HG03135 (cell line): ENCODE measurements around the gene NPC2.
"Not testable (repeated sequence)": the region's sequence is repeated elsewhere in the genome, so short reads cannot be mapped to it uniquely, and the experiment has no call there.

Experiments used
- ATAC-seq: cut with Tn5 transposase; IDR thresholded peaks from one replicate; pipeline ENCODE4 v1.9.1; 2021; ENCODE audit warnings: mild to moderate bottlenecking, moderate library complexity; ENCODE audit not compliant: unreplicated experiment

The NPC2 gene

DNA sequence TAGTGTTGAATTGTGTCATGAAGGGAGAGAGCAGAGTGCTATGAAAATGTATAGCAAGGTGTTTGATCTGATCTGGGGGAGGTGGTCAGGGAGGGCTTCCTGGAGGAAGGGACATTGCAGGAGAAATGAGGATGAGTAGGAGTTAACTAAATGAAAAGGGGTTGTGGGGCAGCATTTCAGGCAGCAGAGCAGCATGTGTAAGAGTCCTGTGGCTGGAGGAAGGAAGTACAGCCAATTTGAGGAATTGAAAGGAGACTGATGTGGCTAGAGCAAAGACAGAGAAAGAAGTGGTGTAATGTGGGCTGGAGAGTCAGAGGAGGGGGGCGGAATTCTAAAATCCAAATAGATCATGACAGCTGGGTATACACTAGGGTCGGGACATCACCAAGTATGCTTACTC is 20.5 kb downstream of the NPC2 start:
- ATAC-seq, result no peak

DNA sequence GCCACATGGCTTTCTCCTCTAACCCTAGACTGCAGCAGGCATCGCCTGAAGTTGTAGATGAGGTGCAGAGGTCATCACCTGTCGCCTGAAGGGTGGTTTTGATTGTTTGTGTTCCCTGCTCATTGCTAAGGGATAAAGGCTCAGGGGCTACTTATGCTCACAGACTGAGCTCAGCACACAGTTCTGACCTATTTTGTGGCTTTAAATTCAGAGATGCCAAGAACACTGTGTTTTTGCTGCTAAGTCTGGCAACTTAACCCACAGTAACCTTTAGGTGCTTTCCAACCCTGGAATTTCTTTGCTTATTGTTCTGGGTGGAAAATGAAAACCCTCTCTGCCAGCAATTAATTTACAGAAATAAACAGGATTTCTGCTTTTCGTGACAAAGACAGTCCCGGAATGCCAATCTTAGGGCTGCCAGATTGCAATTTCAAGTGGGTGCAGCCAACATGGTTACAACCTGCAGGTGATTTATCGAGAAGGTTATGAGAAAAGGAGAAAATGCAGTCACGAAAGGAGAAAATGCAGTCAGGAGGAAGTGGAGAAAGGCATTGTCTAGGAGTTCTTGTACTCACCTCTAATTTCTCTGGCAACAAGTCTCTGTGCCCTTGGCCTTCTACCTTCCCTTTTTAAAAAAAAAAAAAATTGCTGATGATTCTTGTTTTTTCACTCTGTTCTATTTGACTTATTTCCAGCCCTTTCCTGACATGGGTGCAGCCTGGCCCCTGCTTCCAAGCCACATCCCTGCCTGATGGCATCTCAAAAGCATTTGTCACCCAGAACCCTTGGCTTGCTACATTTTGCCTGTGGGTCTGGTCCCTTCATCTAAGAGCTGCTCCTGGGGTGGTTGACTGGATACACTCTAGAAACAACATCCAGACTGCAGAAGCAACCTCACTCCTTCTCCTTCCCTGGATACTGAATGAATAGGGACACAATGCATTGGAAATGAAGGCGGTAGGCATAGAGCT is 23.3 kb downstream of the NPC2 start:
- no peak for ATAC-seq

DNA sequence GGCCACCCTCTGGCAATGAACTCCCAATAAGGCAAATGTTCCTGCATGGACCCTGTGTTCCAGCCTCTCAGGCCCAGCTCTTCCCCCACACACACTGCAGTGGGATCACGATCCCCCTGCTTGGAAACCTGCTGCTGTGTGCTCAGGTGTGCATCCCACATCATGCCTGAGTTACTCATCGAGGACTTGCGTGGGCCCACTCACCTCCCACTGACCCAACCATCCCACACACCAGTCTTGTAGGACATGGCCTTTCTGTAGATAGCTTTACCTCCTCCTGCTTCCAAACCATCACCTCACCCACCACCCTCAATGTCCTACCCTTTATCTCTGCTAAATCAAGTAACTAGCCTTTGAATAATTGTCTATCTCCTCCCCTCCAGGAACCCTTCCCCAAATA is 24.6 kb downstream of the NPC2 start:
- no peak for ATAC-seq

DNA sequence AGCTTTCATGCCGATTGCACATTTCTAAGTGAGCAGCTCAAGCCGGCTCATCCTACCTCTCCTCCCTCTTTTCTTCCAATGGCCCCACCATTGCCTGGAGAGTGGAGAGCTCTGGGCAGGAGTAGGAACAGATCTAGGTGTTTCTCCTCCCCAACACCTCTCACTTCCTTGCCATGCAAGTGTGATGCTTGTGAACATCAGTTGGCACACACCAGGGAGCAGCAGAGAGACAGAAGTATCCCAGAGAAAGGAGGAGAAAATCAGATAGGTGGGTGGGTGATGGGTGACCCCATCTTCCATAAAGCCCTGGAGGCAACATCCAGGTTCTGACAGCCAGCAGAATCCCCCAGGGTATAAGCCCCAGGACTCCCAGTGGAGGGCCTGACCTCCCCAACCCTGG is 27.8 kb downstream of the NPC2 start:
- no peak for ATAC-seq

DNA sequence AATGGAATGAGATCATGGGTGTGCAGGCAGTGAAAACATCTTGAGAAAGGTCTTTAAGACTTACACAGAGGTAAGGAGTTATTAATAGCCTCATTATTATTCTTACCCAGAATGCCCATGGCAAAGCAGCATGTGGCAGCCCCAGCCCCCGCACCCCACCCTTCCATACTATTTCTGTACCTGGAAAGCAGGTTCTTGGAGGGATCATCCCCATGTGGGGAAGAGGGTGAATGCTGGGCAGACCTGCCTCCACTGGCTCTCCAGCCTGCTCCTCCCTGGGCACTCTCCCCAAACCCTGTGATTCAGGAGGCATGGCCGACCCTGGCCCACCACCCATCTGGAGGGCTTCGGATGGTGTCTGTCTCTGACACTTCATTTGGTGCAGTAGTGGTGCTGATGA is 28.3 kb downstream of the NPC2 start:
- ATAC-seq, result no peak

- no peak for ATAC-seq
Measured at GRCh38 chr14:74463697-74464096, 29.4 kb downstream of the NPC2 start.

DNA sequence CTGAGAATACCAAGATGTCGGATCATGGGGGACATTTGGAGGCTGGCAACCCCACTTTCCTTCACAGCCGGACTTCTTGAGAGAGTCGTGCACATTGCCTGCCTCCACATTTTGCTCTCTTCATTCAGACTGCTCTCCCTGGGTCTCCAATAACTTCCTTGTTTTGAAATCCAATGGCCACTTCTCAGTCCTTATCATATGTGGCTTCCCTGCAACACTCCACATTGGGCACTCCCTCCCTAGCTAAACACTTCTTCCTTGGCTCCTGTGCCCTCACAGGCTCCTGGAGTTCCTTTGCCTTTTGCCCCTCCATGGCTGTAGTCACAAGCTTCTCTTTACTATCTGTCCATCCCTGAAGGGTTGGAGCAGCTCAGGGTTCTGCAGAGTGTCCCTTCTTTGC is 30.1 kb downstream of the NPC2 start:
- ATAC-seq, result no peak

DNA sequence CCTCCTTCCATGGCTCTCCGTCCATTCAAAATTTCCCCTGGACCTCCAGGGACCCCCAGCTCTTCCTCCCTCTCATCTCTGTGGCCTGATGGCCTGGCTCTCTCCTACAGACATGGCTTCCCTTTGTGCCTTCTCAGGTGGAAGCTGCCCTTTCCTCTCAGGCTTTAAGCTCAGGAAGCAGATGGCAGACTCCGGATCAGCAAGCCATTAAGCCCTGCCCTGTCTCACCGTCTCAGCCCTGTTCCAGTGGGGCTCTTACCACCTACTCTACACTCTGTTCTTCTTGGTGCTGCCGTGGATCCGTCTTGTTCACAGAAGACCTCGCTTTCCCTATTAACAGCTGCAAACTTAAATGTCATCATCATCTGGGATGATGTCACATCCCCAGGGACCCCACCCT is 33.1 kb downstream of the NPC2 start:
- ATAC-seq, result no peak

- ATAC-seq, result peak; percentile 54
Measured at GRCh38 chr14:74459289-74459946, 33.7 kb downstream of the NPC2 start.

- ATAC-seq, result no peak
Measured at GRCh38 chr14:74457565-74457895, 35.6 kb downstream of the NPC2 start.

DNA sequence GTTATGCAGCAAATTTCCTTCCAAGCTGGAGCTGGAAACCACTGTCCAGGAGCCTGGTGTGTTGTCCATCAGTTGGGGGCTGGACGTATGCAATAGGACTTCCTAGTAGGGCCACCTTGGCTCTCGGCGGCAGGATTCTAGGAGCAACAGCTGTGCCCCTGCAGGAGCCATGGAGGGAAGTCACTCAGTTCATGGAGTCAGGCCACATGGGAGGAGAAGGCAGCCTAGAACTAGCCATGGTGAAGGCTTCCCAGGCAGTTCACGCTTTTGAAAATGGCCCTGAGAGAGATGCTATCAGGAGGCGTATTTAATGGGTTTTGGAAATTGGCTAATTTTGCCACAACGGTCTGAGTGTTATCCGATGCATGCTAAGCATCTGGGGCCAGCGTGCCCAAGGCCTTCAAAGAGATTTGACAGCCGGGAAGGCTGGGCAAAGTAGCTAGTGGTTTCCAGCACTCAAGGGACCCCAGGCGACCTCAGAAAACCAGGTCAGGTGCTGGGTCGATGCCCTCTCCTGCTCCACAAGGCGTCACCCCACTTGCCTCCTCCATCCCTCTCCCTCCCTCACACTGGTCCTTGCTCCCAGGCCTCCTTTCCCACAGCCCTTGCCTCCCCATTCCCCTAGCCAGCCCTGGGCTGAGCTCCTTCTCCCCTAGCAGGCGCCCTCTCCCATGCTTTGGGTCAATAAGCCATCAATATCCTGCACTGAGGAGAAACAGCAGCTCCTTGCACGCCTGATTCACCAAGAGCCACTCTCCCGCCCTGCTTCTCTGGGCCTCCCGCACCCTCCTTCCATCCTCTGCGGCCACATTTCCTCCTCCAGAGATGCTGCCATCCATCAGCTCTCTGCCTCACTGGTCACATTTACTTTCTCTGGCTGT is 36.2 kb downstream of the NPC2 start:
- ATAC-seq, result no peak

- ATAC-seq, result not testable (repeated sequence)
Measured at GRCh38 chr14:74454397-74454796, 38.7 kb downstream of the NPC2 start.

DNA sequence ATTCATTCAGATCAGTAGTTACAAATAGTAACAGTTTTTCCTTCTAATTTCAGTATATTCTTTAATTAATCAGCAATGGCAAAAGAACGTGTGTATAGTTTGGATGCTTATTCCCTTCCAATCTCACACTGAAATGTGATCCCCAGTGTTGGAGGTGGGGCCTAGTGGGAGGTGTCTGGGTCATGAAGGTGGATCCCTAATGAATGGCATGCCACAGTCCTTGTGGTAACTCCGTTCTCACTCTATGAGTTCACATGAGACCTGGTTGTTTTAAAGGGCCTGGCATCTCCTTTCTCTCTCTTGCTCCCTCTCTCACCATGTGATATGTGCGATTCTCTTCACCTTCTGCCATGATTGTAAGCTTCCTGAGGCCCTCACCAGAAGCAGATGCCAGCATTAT is 48.2 kb downstream of the NPC2 start:
- no peak for ATAC-seq

DNA sequence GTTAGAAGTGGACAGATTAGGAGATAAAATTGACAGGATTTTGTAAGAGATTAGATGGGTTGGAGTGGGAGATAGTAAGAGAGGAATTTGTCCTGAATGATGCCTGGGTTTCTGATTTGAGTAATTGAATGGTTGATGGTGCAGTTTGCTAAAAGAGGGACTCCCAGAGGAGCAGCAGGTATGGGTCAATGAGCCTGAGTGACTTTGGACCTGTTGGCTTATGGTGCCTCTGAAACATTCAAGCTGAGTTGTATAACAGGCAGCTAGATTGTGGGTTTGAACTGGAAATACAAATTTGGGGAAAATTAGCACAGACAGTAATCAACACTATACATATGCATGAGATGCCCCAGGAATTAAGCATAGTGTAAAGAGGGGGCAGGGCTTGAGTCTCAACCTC is 50.3 kb downstream of the NPC2 start:
- ATAC-seq, result no peak

DNA sequence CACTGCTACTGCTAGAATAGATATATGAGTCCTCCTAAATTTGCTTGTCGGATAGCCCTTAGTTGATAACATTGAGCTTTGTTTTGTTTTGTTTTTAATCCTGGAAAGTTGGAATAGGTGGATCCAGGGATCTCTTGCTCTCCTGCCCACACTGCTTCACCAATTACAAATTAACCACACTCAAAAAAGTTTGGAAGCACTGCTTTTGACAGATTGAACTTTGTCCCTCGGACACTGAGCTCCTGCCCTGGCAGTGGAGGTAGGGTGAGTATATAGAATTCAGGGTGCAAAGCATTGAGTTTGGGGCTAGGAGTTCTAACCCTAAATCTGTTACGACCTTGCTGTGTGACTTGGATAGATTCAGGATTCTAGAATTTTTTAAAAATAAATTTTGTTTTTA is 52.0 kb downstream of the NPC2 start:
- no peak for ATAC-seq

- ATAC-seq, result no peak
Measured at GRCh38 chr14:74438351-74438915, 54.7 kb downstream of the NPC2 start.

- no peak for ATAC-seq
Measured at GRCh38 chr14:74437496-74438053, 55.5 kb downstream of the NPC2 start.

DNA sequence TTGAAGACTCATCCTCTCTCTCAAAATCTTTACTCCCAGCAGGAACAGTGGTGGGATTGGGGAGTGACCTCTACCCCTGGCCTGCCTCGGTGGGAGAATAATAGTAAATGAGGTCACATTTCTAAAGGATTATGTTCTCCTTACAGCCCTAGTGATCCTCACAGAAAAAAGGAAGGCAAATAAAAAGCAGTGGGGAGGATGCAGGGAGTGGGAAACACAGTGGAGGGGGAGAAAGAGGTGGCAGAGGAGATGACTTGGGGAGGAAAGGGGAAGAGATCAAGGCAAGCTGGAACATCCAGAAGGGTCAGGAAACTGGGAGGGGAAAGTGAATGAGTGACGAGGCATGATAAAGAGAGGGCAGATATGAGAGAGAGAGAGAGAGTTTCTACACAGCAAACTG is 58.8 kb downstream of the NPC2 start:
- ATAC-seq, result no peak

DNA sequence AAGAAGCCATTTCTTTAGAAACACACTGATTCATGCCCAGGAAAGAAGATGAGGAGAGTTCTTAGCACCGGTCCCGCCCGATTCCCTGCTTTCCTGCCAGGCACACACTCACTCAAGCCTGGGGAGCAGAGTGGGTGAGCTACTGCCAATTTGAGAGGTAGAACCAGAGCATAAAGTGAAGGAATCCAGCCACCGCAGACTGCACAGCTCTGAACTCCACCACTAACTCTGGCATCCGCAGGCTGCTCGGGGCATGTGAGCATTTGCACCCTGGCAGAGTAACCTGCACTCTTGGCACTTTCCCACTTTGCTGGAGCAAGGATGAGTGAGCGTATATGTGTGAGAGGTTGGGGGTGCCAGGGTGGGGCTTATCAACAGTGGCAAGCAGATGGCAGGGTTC is 63.1 kb downstream of the NPC2 start:
- no peak for ATAC-seq
